K562 (cell line): Measurements from ENCODE around the gene NCAPD2.

Source experiments
- TF ChIP-seq, protein P1 (sequence below), 3 experiments: IDR thresholded peaks in 2 of 3; conservative IDR thresholded peaks in 1 of 3; 2 replicates each; pipeline ENCODE4 v1.5.1; 2011 to 2012; ENCODE audit warnings: low read length in 3 of 3, mild to moderate bottlenecking in 3 of 3, control low read depth in 2 of 3, improper control_type of control experiment in 1 of 3, inconsistent platforms in 1 of 3, low read depth in 1 of 3, mixed read lengths in 1 of 3, moderate library complexity in 1 of 3; ENCODE audit not compliant: insufficient read depth in 2 of 3
- TF ChIP-seq, protein P2 (sequence below): fragments of 250-450 bp; sonication (Bioruptor Pico); IDR thresholded peaks from 2 replicates; pipeline ENCODE4 v1.4.0; 2020; ENCODE audit warnings: mild to moderate bottlenecking, moderate library complexity
- TF ChIP-seq, protein P3 (sequence below): sonication (generic); formaldehyde crosslinking; IDR thresholded peaks from 2 replicates; pipeline ENCODE4 v1.8.0; 2022; ENCODE audit warnings: mild to moderate bottlenecking, low read depth, missing genetic modification reagents
- TF ChIP-seq, protein P4 (sequence below): fragments of 450-650 bp; IDR thresholded peaks from 2 replicates; pipeline ENCODE4 v1.6.1; 2017; ENCODE audit warnings: mild to moderate bottlenecking, moderate library complexity

DNA sequence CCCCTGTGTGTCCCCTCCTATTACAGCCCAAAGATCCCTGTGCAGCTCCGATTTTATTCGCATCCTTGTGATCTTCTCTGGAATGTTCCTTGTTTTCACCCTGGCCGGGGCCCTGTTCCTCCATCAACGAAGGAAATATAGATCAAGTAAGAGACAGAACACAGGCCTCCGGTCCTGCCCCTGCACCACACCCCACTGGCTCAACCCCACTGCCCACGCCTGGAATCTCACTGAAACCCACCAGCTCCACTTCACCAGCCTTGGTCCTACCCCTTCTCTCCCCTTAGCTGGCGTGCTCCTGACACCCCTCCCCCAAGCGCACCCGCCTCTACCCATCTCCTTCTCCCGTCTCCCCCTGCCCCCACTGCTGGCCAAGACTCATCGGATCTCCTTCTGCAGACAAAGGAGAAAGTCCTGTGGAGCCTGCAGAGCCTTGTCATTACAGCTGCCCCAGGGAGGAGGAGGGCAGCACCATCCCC lies 43.0 kb upstream of the NCAPD2 start:
- TF ChIP-seq, protein P1, sequence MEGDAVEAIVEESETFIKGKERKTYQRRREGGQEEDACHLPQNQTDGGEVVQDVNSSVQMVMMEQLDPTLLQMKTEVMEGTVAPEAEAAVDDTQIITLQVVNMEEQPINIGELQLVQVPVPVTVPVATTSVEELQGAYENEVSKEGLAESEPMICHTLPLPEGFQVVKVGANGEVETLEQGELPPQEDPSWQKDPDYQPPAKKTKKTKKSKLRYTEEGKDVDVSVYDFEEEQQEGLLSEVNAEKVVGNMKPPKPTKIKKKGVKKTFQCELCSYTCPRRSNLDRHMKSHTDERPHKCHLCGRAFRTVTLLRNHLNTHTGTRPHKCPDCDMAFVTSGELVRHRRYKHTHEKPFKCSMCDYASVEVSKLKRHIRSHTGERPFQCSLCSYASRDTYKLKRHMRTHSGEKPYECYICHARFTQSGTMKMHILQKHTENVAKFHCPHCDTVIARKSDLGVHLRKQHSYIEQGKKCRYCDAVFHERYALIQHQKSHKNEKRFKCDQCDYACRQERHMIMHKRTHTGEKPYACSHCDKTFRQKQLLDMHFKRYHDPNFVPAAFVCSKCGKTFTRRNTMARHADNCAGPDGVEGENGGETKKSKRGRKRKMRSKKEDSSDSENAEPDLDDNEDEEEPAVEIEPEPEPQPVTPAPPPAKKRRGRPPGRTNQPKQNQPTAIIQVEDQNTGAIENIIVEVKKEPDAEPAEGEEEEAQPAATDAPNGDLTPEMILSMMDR (IDR thresholded peaks at IDR 0.05 in 2 of 3, conservative IDR thresholded peaks at IDR 0.05 in 1 of 3; ENCODE audit: insufficient read depth in 2 of 3, low read depth in 1 of 3, low read length in 3 of 3), result no peak
- TF ChIP-seq, protein P2, sequence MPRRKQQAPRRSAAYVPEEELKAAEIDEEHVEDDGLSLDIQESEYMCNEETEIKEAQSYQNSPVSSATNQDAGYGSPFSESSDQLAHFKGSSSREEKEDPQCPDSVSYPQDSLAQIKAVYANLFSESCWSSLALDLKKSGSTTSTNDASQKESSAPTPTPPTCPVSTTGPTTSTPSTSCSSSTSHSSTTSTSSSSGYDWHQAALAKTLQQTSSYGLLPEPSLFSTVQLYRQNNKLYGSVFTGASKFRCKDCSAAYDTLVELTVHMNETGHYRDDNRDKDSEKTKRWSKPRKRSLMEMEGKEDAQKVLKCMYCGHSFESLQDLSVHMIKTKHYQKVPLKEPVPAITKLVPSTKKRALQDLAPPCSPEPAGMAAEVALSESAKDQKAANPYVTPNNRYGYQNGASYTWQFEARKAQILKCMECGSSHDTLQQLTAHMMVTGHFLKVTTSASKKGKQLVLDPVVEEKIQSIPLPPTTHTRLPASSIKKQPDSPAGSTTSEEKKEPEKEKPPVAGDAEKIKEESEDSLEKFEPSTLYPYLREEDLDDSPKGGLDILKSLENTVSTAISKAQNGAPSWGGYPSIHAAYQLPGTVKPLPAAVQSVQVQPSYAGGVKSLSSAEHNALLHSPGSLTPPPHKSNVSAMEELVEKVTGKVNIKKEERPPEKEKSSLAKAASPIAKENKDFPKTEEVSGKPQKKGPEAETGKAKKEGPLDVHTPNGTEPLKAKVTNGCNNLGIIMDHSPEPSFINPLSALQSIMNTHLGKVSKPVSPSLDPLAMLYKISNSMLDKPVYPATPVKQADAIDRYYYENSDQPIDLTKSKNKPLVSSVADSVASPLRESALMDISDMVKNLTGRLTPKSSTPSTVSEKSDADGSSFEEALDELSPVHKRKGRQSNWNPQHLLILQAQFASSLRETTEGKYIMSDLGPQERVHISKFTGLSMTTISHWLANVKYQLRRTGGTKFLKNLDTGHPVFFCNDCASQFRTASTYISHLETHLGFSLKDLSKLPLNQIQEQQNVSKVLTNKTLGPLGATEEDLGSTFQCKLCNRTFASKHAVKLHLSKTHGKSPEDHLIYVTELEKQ (CRISPR knock-in tag), result no peak
- TF ChIP-seq, protein P3, sequence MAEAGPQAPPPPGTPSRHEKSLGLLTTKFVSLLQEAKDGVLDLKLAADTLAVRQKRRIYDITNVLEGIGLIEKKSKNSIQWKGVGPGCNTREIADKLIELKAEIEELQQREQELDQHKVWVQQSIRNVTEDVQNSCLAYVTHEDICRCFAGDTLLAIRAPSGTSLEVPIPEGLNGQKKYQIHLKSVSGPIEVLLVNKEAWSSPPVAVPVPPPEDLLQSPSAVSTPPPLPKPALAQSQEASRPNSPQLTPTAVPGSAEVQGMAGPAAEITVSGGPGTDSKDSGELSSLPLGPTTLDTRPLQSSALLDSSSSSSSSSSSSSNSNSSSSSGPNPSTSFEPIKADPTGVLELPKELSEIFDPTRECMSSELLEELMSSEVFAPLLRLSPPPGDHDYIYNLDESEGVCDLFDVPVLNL (CRISPR knock-in tag), result no peak
- TF ChIP-seq, protein P4, sequence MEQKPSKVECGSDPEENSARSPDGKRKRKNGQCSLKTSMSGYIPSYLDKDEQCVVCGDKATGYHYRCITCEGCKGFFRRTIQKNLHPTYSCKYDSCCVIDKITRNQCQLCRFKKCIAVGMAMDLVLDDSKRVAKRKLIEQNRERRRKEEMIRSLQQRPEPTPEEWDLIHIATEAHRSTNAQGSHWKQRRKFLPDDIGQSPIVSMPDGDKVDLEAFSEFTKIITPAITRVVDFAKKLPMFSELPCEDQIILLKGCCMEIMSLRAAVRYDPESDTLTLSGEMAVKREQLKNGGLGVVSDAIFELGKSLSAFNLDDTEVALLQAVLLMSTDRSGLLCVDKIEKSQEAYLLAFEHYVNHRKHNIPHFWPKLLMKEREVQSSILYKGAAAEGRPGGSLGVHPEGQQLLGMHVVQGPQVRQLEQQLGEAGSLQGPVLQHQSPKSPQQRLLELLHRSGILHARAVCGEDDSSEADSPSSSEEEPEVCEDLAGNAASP, result no peak
